ENCODE measurements around the gene IL17RC.

The IL17RC gene

DNA sequence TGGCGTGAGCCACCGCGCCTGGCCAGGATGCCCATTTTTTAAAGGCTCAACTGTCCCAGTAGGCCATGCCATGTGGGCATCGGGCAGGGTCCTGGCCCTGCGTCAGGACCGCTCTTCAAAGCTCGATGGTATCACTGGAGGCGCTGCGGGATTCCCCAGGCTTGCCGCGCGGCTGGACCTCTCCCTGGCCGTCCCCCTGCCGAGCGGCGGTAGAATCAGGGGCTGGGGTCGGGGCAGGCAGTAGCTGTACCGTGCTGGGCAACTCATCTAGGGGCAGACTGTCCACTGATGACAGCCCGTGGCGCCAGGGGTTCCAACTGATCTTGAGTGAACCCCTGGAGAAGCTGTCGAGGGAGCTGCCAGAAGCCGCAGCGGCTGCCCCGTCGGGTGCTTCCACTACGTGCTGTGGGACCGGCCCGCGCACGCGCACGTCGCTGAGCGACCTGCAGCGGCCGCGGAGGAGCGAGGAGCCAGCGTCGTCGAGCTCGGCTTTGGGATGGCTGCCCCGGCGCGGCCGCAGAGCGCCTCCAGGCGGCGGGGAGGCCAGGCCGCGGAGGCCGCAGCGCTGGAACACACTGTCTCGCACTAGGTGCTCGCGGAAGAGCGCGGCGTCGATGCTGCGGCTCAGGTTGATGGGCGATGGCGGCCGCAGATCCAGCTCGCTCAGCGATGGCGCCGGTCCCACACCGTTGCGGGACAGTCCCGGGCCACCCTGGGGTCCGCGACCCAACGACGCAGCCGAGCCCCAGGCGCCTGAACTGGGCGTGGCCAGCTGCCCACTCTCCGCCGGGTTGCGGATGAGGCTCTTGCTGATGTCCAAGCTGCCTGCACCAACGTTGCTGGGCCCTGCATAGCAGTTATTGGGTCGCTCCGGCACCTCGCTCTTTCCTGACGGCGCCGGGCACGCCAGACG is 29.5 kb downstream of the IL17RC start:
- peak; percentile 85 for DNase-seq (ENCODE audit: low spot score)

DNA sequence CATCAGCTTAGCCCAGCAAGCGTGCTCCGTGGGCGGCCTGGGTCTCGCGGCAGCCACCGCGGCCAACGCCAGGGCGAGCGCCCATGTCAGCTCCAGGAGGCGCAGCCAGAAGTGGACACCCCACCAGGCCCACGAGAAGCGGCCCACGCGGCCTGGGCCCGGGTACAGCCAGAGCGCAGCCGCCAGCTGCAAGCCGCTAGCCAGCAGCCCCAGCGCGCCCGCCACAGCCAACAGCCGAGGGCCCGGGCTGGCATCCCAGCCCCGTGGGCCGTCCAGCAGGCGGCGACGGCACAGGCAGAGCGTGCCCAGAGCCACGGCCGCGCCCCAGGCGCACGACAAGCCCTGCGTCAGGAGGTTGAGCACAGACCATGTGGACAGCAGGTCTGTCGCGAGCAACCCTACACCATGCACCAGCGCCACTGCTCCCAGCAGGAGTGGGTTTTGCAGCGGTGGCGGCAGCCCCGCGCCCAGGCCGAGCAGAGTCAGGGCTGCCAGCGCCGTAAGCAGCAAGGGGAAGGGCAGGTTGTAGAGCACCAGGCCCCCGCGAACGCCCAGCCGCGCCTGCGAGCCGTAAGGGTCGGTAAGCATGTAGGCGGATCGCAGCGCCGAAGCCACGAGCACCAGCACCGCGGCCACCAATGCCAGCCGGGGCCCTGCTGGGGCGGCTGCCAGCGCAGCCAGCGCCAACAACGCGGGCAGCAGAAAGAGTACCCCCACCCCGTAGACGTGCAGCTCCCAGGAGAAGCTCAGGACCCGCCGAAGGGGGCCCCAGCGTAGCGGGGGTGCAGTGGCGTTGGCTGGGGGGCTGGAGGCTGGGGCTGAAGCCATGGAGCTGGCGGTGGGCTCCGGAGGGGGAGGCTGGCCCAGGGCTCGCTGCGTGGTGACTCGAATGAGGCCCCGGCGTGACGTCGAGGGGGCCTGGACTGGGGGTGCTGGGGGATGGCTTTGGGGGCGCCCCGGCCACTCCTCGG is 30.4 kb downstream of the IL17RC start:
- peak; percentile 89 for DNase-seq (ENCODE audit: low spot score)

DNA sequence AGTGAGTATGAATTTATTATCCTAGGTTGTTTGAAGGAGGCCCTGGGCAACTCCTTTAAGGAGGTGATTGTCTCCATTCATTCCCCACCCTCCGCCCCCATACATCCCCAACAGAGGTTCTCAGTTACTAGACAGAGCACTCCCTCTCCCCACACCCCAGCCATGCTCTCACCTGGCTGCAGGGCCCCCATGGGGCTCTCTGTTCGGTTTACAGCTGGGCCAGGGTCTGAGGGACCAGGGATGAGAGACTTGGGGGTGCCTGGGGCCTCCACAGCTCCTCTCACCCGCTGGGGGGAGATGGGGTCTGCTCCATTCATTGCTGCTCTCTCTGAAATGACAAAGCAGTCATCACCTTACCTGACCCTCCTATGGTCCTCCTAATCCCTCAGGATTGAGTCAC is 31.7 kb downstream of the IL17RC start:
- no peak for DNase-seq (ENCODE audit: low spot score)

DNA sequence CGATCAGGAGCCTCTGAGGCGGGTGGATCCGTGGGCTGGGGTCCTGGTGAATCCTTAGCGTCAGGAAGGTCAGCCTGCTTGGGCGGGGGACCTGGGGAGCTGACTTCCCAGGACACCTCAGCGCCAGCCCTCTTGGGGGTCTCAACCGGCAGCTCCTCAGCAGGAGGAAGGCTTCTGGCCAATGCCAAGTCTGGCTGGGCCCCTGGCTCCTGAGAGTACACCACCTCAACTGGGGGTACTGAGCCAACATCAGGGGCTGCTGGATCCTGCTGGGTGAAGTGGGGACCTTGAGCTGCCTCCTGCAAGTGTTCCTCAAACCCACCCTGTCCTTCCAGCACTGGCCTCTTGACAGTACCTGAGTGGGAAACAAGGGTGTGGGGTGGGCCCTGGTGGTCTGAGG is 32.2 kb downstream of the IL17RC start:
- DNase-seq (ENCODE audit: low spot score), result no peak

DNA sequence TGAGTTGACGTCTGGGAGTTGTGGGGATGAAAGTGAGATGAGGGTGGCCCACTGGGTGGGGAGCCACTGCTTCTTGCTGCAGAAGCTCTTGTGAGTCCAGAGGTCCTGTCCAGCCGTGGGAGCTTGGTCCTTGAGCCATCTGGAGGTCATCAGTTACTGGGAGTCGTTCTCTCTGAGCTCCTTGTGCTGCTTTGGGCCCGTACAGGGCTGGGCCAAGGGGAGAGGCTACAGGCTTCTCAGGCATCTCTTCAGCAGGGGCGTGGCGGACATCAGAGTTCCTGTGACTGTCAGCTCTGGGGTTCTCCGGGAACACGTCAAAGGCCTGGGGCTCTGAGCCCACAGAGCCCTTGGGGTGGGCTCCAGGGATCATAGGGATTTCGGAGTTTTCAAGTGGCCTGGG is 32.7 kb downstream of the IL17RC start:
- DNase-seq (ENCODE audit: low spot score), result no peak

DNA sequence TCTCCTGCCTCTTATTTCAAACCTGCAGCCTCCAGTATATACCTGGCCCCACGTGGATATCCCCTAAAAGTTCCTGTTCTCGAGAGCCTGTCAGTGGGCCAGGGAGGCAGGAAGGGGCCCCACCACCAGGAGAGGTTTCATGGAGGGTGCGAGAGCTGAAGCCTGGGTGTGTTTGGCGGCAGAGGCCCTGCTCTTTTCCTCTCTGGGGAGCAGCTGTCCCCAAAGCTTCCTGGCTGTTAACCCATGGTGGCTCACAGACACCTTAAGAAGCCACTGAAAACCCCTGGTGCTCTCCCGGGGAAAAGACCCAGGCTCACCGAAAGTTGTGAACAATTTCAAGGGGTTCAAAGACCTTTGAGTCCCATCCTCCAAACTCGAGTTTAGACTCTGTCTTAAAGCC is 34.2 kb downstream of the IL17RC start:
- DNase-seq (ENCODE audit: low spot score), result no peak

DNA sequence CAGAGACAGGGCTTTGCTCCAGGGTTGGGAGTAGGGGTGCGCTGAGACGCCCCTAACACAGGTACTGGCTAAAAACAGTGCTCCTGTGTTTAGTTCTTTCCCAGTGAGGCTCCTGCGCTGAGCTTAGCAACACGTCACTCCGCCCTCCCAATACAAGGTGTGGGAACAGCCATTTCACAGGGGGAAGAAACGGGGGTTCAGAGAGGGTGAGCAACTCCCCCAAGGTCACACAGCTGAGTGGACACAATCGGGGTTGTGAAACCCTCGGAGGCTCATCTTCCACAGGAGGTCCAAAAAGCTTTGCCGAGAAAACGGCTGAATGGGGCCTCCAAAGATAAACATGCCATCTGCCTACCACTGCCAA is 34.7 kb downstream of the IL17RC start:
- DNase-seq (ENCODE audit: low spot score), result no peak

DNA sequence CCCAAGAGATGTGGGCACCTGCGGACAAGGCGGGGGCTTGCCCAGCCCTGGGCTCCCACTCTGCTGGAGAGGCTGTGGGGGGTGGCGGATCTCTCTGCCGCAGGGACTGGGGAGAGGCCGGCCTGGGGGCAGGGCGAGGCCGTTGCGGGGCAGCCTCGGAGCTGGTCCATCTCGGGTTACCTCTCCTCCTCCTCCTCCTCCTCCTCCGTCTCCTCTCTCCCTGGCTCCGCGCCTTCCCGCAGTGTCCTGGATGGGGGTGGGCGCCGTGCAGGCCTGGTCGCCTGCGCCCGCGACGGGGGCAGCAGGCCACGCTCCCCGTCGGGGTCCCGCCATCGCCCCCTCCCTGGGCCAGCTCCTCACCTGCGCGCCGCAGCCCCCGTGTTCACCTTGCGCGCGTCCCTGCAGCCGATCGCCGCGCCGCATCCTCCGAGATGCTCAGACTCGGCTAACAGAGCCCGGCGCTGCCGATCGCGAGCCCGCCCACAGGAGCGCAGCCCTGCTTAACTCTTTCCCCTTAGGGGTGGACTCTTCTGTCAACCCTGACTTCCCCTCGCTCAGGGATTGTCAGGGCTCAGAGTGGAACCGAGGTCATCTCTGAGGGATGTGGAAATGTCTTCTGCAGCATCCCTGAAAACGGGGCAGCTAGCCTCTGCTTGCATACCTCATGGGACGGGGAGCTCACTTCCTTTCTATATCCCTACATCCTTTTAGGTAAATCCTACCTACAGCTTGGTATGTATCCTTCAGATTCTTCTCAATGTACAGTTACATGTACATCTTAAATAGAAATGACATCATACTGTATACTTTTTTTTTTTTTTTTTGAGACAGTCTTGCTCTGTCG is 35.3 kb downstream of the IL17RC start, which contains the start of gene PRRT3:
Gene PRRT3, minus strand, starts transcription at position 447 of the 844 bp plus-strand sequence. CDS start 2,293 bp downstream, outside the sequence.
- no peak for DNase-seq (ENCODE audit: low spot score)

DNA sequence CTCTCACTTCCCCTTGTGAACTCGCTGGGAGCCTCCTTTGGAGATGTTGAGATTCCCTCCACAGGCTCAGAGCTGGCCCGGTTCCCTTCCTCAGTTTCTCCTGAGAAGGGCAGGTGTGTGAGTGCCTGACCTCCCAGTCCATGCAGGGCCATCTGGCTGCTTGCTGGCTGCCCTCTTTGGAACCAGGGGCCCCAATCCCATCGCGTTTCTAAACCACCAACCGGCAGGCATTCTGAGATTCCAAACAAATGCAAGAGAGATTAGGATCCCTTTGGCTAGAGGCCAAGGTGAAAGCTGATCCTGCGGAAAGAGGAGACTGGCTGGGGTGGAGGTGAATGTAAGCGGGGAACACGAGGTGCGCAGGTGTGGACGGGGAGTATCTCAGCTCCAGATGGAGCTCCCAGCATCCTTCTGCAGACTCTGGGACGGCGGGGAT is 38.2 kb downstream of the IL17RC start:
- no peak for DNase-seq (ENCODE audit: low spot score)

DNA sequence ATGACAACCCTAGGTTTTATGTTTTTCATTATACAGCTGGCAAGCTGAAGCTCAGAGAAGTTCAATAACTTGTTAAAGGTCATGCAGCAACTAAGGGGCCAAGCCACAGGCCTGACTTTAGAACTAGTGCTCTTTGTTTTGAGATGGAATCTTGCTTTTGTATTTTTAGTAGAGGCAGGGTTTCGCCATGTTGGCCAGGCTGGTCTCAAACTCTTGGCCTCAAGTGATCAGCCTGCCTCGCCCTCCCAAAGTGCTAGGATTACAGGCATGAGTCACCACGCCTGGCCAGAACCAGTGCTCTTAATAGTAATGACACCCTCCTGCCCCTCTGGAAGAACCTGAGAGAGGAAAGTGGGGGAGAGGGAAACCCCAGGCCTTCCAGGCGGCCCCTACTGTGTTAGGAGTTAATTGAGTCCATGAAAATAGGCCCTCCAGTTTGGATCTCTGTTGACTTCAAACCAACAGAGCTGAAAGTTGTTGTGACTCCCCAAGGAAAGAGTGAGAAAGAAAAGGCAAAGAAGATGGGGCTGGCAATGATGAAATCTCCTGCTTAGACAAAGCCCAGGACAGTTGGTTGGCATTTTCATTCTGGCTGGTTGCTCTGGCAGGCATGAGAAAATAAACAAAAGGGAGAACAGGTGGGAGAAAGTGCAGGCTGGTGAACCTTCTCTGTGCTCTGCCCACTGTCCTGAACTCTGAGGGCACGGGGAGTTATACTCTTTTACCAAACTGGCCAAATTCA is 38.9 kb downstream of the IL17RC start:
- no peak for DNase-seq (ENCODE audit: low spot score)

DNA sequence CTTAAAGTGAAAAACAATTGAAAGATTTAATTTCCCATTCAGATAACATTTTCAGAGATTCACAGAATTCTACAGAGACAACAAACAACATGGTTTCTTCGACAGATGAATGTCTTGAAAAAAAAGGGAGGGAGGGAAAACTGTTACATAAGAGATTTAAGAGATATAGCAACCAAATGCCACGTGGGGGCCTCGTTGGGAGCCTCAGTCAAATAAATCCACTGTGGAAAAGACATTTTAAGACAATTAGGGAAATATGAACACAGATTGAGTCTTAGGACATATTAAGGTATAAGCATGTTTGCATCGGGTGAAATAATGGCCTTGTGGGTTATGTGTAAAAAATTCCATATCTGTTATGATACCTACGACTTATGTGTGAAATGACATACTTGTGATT is 40.3 kb downstream of the IL17RC start:
- no peak for DNase-seq (ENCODE audit: low spot score)

DNA sequence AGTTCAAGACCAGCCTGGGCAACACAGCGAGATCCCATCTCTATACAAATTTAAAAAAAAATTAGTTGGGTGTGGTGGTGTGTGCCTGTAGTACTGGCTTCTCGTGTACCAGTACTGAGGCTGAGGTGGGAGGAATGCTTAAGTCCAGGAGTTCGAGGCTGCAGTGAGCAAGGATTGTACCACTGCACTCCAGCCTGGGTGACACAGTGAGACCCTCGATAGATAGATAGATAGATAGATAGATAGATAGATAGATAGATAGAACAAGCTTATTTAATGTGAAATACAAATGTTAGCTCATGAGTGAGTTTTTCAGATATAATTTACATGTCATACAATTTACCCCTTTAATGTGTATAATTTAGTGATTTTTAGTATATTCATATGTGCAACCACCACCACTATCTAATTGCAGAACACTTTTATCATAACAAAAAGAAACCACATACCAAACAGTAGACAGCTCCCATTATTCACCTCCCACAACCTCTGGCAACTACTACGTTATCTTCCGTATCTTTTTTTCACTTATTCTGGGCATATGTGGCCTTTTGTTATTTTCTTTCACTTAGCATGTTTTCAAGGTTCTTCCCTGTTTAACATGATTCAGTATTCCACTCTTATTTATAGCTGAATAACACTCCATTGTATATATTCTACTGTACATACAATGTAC is 48.4 kb downstream of the IL17RC start:
- no peak for DNase-seq (ENCODE audit: low spot score)

DNA sequence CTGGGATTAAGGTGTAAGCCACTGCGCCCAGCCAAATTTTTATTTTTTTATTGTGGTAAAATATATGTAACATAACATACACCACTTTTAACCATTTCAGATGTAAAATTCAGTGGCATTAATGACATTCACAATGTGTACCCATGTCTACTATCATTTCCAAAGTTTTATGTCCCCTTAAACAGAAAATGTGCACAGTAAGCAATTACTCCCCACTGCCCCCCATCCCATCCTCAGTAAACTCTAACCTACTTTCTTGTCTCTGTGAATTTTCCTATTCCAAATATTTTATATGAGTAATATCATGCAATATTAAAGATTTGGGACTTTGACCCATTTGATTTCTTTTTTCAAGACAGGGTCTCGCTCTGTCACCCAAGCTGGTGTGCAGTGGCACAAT is 49.9 kb downstream of the IL17RC start:
- no peak for DNase-seq (ENCODE audit: low spot score)

DNA sequence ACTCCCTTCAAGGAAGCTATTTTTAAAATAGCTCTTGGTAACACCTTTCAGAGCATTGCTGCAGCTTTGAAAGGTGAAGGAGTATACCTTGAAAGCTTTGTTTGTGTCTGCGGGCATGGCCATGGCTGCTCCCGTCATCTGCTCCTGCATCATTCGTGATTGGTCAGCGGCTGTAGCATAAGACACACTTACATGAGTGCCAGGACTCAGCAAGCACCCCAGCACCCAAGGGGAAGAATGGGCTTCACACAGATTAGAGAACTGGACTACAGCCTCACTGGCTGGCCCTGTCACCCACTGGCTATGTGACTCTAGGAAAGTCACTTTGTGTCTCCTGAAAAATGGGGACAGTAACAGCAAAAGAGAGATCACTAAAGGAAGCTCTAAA is 52.7 kb downstream of the IL17RC start:
- DNase-seq (ENCODE audit: low spot score), result no peak

DNA sequence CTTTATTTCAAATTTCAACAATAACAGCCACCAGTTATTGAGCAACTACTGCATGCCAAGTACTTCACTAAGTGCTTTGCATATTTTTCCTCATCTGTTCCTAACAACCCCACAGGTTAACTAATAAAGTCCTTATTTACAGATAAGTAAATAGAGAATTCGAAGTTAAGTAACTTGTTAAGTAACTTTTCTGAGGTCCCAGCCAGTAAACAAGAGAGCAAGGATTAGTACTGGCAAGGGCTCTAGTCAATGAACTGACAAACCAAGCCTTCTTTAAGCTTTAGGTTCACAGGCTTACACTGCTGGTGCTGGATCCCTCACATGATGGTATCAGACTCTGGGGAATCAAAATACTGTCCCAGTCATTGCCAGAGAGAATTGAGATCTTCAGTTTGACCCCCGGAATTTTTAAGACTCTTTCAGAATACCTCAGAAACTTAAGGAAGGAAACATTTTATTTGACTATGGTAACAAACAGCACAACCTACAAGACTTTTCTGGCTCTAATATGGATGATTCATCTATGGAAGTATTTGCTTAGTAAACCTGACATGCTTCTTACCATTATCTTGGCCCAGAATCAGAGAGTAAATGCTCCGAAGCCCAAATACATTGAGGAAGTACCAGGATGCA is 53.2 kb downstream of the IL17RC start:
- no peak for DNase-seq (ENCODE audit: low spot score)

DNA sequence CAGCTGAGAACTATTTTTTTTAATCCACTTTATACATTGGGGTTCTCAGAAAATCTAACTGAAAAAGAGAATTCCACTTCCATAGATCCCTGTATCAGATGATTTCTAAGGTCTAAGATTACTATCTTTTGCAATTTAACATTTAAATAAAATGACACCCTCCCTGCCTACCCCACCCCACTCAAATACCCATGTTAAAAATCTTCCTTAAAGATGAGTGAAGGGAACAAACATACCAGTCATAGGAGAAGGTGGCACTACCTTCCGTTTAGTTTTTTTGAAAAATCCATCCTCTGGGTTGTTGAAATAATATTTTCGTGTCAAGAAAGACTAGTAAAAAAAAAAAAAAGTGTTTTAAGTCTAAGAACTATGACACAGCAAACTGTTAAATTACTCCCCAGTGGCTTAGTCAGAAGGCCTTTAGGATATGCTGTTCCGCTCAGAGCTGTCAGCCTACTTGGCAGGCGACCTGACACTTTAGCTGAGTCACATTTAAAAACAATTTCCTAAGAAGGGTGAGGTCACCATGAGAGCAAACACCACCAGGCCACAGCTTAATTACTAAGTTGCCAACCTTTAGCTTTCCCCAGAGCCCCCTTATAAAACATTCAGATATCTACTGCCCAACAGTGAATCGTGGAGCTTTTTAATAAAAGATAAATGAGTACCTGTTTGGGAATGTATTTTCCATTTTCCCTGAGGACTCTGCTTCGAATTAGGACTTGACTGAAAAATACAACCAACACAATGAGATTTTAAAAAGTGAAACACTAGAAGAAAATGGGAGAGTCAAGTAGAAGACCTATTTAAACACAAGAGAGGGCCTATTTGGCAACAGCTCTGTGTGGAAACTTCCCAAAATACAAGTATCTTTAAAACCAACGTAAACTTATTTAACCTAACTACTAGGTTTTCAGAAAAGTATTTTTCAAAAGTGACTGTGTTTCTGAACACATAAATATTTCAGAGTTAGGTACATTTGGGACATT is 60.1 kb downstream of the IL17RC start:
- peak; percentile 90 for DNase-seq (ENCODE audit: low spot score)

DNA sequence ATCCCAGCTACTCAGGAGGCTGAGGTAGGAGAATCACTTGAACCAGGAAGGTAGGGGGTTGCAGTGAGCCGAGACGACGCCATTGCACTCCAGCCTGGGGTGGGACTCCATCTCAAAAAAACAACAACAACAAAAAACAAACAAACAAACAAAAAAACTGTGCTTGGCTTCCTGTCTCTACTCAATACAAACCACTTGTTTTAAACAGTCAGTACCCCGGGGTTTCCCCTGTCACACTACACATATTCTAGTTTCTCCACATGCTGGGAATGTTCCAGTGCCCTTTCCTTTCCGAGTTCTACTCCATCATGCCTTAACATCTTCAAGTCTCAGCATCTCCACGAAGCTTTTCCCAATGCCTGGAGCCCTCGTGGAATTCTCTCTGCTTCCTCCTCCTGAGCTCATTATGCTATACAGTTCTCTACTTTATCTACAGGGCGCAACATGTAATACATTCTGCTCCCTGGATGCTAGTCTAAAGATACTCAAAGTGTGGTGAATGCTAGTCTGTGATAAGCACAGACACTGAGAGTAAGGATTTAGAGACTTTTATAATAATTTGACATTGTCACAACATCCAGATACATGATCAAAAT is 61.9 kb downstream of the IL17RC start:
- no peak for DNase-seq (ENCODE audit: low spot score)

DNA sequence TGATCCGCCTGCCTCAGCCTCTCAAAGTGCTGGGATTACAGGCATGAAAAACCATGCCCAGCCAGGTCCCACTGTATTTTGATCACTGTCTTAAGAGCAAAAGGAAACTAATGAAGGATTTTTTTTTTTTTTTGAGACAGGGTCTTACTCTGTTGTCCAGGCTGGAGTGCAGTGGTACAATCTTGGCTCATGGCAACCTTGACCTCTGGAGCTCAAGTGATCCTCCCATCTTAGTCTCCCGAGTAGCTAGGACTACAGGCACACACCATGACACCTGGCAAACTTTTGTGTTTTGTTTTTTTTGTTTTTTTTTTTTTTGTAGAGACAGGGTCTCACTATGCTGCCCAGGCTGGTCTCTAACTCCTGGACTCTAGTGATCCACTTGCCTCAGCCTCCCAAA is 63.4 kb downstream of the IL17RC start:
- no peak for DNase-seq (ENCODE audit: low spot score)
